Fibroblast of skin of left biceps (primary cell): ENCODE results near the gene SUPT7L.
A peak's percentile ranks its signal among the peaks of the same experiment; 100 is the strongest.
"Not testable (repeated sequence)": the region's sequence is repeated elsewhere in the genome, so short reads cannot be mapped to it uniquely, and the experiment has no call there.

Source experiments
- DNase-seq, 2 experiments: peaks; one replicate each; pipeline ENCODE4 v3.0.0-alpha.2; 2013; ENCODE audit warnings: low read depth in 2 of 2

Gene SUPT7L

GRCh38 chr2:27638037-27638637 is 25.3 kb downstream of the SUPT7L start:
- peak; percentile 66 to 69 for DNase-seq

- DNase-seq: no peak
These were observed 26.6 kb downstream of the SUPT7L start for GRCh38 chr2:27636766-27637165.

GRCh38 chr2:27634291-27634690 is 29.1 kb downstream of the SUPT7L start:
- DNase-seq: no peak

GRCh38 chr2:27630257-27630656 is 33.2 kb downstream of the SUPT7L start:
- DNase-seq: not testable (repeated sequence)

GRCh38 chr2:27628767-27629709 is 34.4 kb downstream of the SUPT7L start, which contains the start of the genes CCDC121 and GPN1:
CCDC121 (minus strand) TSS chr2:27629012; CDS start chr2:27627799, 1,213 bp downstream.
GPN1 (plus strand) TSS chr2:27629050; CDS start chr2:27629059, 9 bp downstream.
- peak; percentile 68 to 69 for DNase-seq

- peak; percentile 42 for DNase-seq
These were observed 35.2 kb downstream of the SUPT7L start for GRCh38 chr2:27627963-27628766.

GRCh38 chr2:27626921-27627320 is 36.5 kb downstream of the SUPT7L start:
- not testable (repeated sequence) for DNase-seq

GRCh38 chr2:27626323-27626722 is 37.1 kb downstream of the SUPT7L start:
- DNase-seq: not testable (repeated sequence)

GRCh38 chr2:27624943-27625342 is 38.5 kb downstream of the SUPT7L start:
- DNase-seq: no peak

- peak; percentile 81 to 84 for DNase-seq
These were observed 40.5 kb downstream of the SUPT7L start for GRCh38 chr2:27622921-27623384.

GRCh38 chr2:27621524-27621923 is 41.9 kb downstream of the SUPT7L start:
- DNase-seq: no peak

- DNase-seq: no peak
These were observed 48.1 kb downstream of the SUPT7L start for GRCh38 chr2:27615316-27615715.

GRCh38 chr2:27613985-27614384 is 49.4 kb downstream of the SUPT7L start:
- no peak for DNase-seq

- no peak for DNase-seq
These were observed 56.8 kb downstream of the SUPT7L start for GRCh38 chr2:27606611-27607010.
